Peyer's patch (tissue), 4 donors: ENCODE measurements around the gene HOXA1.

Experiments
- CTCF ChIP-seq, 6 experiments: fragments of 450-650 bp in 4 of 6; fragments of 200-600 bp in 2 of 6; sonication (generic) in 1 of 6; IDR thresholded peaks; one replicate each; pipeline ENCODE4 v1.5.1; 2017 to 2019; ENCODE audit warnings: antibody characterized with exemption in 6 of 6, mild to moderate bottlenecking in 3 of 6, moderate library complexity in 1 of 6
- POLR2A ChIP-seq, 2 donors: fragments of 450-650 bp; IDR thresholded peaks; one replicate each; pipeline ENCODE4 v1.5.1; 2017; ENCODE audit warnings: antibody characterized with exemption in 2 of 2, mild to moderate bottlenecking in 2 of 2, moderate library complexity in 2 of 2

- TF ChIP-seq POLR2A (IDR thresholded peaks at IDR 0.05), result no peak
- TF ChIP-seq CTCF (IDR thresholded peaks at IDR 0.05), result no peak
These were observed 35.6 kb upstream of the HOXA1 start for GRCh38 chr7:27131390-27131819.
